Activated CD4-positive, alpha-beta T cell treated with anti-CD3 and anti-CD28 coated beads for 36 hours (primary cell): ENCODE results near the gene EPHB3. TPM values are rescaled to one million over a fixed set of nuclear protein-coding genes. Genes with fewer than 3 reads are reported as not detected.
A peak's percentile ranks its signal among the peaks of the same experiment; 100 is the strongest.

Experiments
- ATAC-seq: fragments of 200-7000 bp; cut with Tn5 transposase; one replicate; pipeline ENCODE4 v1.10.0; 2021; ENCODE audit warnings: mild to moderate bottlenecking, moderate library complexity
- CTCF ChIA-PET: fragments of 350-600 bp; sonication (Branson Sonifier 250); formaldehyde crosslinking; loops from one replicate; lab custom pipeline; 2021; ENCODE audit warnings: antibody characterized with exemption; lab: Charles Lee
- POLR2A ChIA-PET: fragments of 350-600 bp; sonication (Branson Sonifier 250); formaldehyde crosslinking; loops from one replicate; lab custom pipeline; 2021; ENCODE audit warnings: antibody characterized with exemption, inconsistent platforms; lab: Charles Lee
- DNase-seq: peaks from one replicate; pipeline ENCODE4 v3.0.0-alpha.2; 2020
- H3K27ac Mint-ChIP-seq: one replicate; pipeline ENCODE4 v1.8.0; 2021; ENCODE audit warnings: mixed read lengths
- H3K27me3 Mint-ChIP-seq: one replicate; pipeline ENCODE4 v1.8.0; 2021; ENCODE audit warnings: mixed read lengths
- H3K36me3 Mint-ChIP-seq: one replicate; pipeline ENCODE4 v1.8.0; 2021; ENCODE audit warnings: low read depth, mixed read lengths
- H3K4me1 Mint-ChIP-seq: one replicate; pipeline ENCODE4 v1.8.0; 2021; ENCODE audit warnings: mixed read lengths
- H3K4me3 Mint-ChIP-seq: one replicate; pipeline ENCODE4 v1.8.0; 2021; ENCODE audit warnings: mild to moderate bottlenecking, moderate library complexity, mixed read lengths
- H3K9me3 Mint-ChIP-seq: one replicate; pipeline ENCODE4 v1.8.0; 2021; ENCODE audit warnings: low read depth, mixed read lengths
- intact Hi-C, 2 experiments: fragments of 100-400 bp; cut with DNase I in 1 of 2; cut with micrococcal nuclease in 1 of 2; formaldehyde crosslinking; loops; one replicate each; pipeline versions ENCODE4 v1.14.2 to v1.15.1; 2022 to 2024; cut with DNase I, micrococcal nuclease
- total RNA-seq, 2 experiments: library from RNA; stranded (reverse); gene quantifications; one replicate each; pipeline ENCODE4 v1.2.3, GENCODE V29; 2021

The EPHB3 gene
- total RNA-seq, 2 experiments from 2014 or later = not detected

GRCh38 chr3:184564685-184565385 is 3.2 kb downstream of the EPHB3 start:
- Mint-ChIP-seq H3K27ac (no peak overlapping the region), H3K36me3 (no peaks in the 10 kb centered on the region), H3K9me3 (no peaks in the 10 kb centered on the region), H3K4me3 (no peak overlapping the region), H3K27me3 (peaks cover 39% of the 10 kb centered on the region), H3K4me1 (peaks cover 10% of the 10 kb centered on the region)
- intact Hi-C loops = no loop called here
- ATAC-seq = no peak
- CTCF ChIA-PET = interaction anchor here (0.6 to 0.8 kb wide), 2 partner anchors 34 to 196 kb away, joined by 3 to 4 read pairs; no protein-coding TSS in a partner anchor
- POLR2A ChIA-PET = no interaction called here
- no peak for DNase-seq

- ChIA-PET POLR2A (no interaction called here), CTCF (interaction anchor here (0.7 kb wide), 1 partner anchor 347 kb away, joined by 3 read pairs; no protein-coding TSS in a partner anchor)
- intact Hi-C loops = no loop called here
- Mint-ChIP-seq H3K36me3 (no peaks in the 10 kb centered on the region), H3K4me3 (no peak overlapping the region), H3K27me3 (peaks cover 39% of the 10 kb centered on the region), H3K27ac (no peak overlapping the region), H3K9me3 (no peaks in the 10 kb centered on the region), H3K4me1 (peaks cover 7% of the 10 kb centered on the region)
- ATAC-seq (no peak), DNase-seq (no peak)
Observed at GRCh38 chr3:184565421-184566211, 4.0 kb downstream of the EPHB3 start.

DNA sequence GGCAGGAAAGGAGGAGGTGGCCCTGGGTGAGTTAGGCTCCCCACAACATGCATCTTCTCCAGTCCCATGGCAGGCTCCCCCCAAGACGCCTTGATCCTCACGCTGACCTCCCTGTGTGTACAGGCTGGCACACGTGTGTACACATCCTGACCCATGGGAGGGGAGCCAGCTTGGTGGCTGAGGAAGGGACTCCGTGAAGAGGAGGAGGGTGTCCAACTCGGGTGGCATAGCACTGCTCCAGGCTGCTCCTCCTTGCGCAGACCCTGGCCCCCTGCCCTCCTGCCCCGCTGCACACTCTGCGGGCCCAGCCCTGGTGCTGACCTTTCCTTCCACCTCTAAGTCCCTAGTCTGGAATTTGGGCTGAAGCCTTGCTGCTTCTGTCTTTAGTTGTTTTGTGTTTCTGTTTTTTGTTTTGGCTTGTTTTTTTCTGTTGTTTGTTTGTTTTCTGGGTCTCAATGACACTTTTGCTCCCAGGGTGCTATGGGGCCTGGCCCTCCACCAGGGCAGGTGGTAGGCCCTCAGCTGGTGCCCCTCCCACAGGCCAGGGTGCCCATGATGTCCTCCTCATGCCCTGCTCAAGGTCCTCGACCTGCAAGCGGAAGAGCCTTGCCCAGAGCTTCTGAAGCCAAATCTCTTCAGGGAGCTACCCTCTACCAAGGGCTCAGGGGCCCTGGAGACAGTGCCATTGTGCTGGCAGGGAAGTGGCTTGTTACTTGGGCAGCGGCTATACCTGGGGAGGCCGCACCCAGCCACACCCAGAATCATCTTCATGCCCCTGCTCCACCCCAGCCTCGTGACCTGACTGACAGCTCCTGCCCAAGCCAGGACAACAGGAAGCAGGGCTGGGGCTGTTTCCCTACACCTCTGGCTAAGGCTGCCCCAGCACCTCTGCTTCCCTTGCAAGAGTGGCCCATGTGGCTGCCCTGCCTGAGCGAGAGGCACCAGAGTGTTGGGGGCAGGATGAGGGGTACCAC is 5.1 kb downstream of the EPHB3 start:
- POLR2A ChIA-PET = no interaction called here
- intact Hi-C loops = no loop called here
- no peak for ATAC-seq
- no peak overlapping the region for H3K4me3 Mint-ChIP-seq
- no peak overlapping the region for H3K27ac Mint-ChIP-seq
- H3K27me3 Mint-ChIP-seq = peaks cover 41% of the 10 kb centered on the region
- CTCF ChIA-PET = interaction anchor here (0.6 kb wide), 2 partner anchors 160 to 166 kb away, joined by 3 read pairs; no protein-coding TSS in a partner anchor
- H3K9me3 Mint-ChIP-seq = no peaks in the 10 kb centered on the region
- DNase-seq = no peak
- peaks cover 1% of the 10 kb centered on the region for H3K4me1 Mint-ChIP-seq
- no peaks in the 10 kb centered on the region for H3K36me3 Mint-ChIP-seq

GRCh38 chr3:184567946-184568559 is 6.5 kb downstream of the EPHB3 start:
- intact Hi-C loops = no loop called here
- peaks cover 1% of the 10 kb centered on the region for H3K4me1 Mint-ChIP-seq
- ChIA-PET POLR2A (no interaction called here), CTCF (no interaction called here)
- H3K27ac Mint-ChIP-seq = no peak overlapping the region
- DNase-seq (no peak), ATAC-seq (no peak)
- H3K4me3 Mint-ChIP-seq = peak overlapping the region; percentile 32
- no peaks in the 10 kb centered on the region for H3K36me3 Mint-ChIP-seq
- H3K9me3 Mint-ChIP-seq = no peaks in the 10 kb centered on the region
- H3K27me3 Mint-ChIP-seq = peaks cover 39% of the 10 kb centered on the region

DNA sequence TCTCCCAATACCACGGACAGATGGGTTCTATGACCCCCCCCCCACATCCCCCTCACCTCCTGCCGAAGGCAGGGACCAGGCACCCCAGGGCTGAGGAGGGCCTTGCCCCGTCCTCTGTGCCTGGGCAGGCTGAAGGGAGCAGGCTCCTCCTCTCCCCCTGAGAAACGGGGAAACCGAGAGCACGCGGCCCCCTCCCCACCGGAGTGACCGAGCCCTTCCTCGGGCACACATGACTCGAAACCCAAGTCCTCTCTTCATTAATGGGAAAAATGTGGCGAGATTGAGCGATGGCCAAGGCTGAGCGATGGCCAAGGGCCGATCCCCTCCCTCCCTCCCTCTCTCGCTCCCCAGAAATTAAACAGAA is 7.0 kb downstream of the EPHB3 start:
- H3K4me1 Mint-ChIP-seq = peaks cover 1% of the 10 kb centered on the region
- intact Hi-C loops = no loop called here
- ChIA-PET POLR2A (no interaction called here), CTCF (no interaction called here)
- ATAC-seq (no peak), DNase-seq (no peak)
- H3K27ac Mint-ChIP-seq = no peak overlapping the region
- H3K36me3 Mint-ChIP-seq = no peaks in the 10 kb centered on the region
- peak overlapping the region; percentile 35 for H3K4me3 Mint-ChIP-seq
- H3K9me3 Mint-ChIP-seq = no peaks in the 10 kb centered on the region
- peaks cover 34% of the 10 kb centered on the region for H3K27me3 Mint-ChIP-seq

DNA sequence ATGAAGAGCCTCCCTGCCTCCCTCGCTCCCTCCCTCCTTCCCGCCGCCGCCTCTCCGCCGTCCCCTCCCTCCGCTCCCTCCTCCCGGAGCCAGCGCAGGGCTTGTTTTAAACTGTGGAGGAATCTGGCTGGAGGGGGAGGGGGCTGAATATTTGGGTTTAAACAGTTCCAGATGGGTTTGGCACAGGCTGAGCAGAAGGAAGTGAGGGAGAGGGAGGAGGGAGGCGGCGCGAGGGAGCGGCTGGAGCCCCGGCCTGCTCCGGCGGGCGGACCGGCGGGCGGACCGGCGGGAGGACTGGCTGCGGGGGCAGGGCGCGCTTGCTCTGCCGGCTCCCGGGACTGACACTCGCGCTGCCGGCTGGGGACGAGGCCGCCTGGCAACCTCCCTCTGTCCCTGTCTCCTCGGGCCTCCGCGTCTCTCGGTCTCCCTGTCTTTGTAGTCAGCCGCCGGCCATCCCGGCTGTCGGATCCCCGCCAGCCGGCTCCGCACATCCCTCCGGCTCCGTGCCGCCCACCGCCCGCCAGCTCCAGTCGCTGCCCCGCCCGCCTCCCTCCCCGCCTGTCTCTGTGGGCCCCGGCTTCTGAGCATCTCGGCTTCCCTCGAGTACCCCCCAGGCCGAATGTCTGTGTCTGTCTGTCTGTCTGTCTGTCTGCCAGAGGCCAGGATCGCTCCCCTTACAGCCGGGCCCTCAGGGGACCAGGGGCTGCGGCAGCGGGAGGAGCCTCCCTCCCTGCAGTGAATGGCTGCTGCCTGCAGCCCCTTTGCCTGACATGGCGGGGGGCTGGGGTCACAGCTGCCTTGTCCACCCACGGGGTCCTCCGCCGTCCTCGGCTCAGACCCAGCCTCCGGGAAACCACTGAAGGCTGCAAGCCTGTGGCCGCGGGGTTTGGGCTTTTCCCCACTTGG is 7.6 kb downstream of the EPHB3 start:
- no peaks in the 10 kb centered on the region for H3K36me3 Mint-ChIP-seq
- CTCF ChIA-PET = no interaction called here
- DNase-seq = peak; percentile 45
- intact Hi-C loops = no loop called here
- no peak overlapping the region for H3K27ac Mint-ChIP-seq
- peaks cover 32% of the 10 kb centered on the region for H3K27me3 Mint-ChIP-seq
- H3K4me3 Mint-ChIP-seq = peak overlapping the region; percentile 35
- H3K4me1 Mint-ChIP-seq = peaks cover 1% of the 10 kb centered on the region
- POLR2A ChIA-PET = no interaction called here
- peak; percentile 37 for ATAC-seq
- no peaks in the 10 kb centered on the region for H3K9me3 Mint-ChIP-seq

GRCh38 chr3:184570035-184570434 is 8.4 kb downstream of the EPHB3 start:
- POLR2A ChIA-PET = no interaction called here
- CTCF ChIA-PET = interaction anchor here (0.7 kb wide), 2 partner anchors 9 to 206 kb away, joined by 3 read pairs; partner anchors contain the start of gene EPHB3
- DNase-seq (no peak), ATAC-seq (no peak)
- intact Hi-C loops = no loop called here
- Mint-ChIP-seq H3K27me3 (peaks cover 31% of the 10 kb centered on the region), H3K9me3 (no peaks in the 10 kb centered on the region), H3K36me3 (no peaks in the 10 kb centered on the region), H3K4me3 (no peak overlapping the region), H3K27ac (no peak overlapping the region), H3K4me1 (peaks cover 1% of the 10 kb centered on the region)

- intact Hi-C loops = no loop called here
- DNase-seq = no peak
Observed at GRCh38 chr3:184570489-184570888, 8.9 kb downstream of the EPHB3 start.

GRCh38 chr3:184571750-184572377 is 10.3 kb downstream of the EPHB3 start:
- Mint-ChIP-seq H3K27me3 (peaks cover 23% of the 10 kb centered on the region), H3K4me3 (no peak overlapping the region), H3K9me3 (no peaks in the 10 kb centered on the region), H3K27ac (no peak overlapping the region), H3K4me1 (no peaks in the 10 kb centered on the region), H3K36me3 (no peaks in the 10 kb centered on the region)
- ATAC-seq (no peak), DNase-seq (no peak)
- intact Hi-C loops = no loop called here
- ChIA-PET POLR2A (no interaction called here), CTCF (interaction anchor here (0.7 kb wide), 1 partner anchor 156 kb away, joined by 3 read pairs; no protein-coding TSS in a partner anchor)

More at GRCh38 chr3:184570489-184570888, 8.9 kb downstream of the EPHB3 start:
- no peaks in the 10 kb centered on the region for H3K36me3 Mint-ChIP-seq
- CTCF ChIA-PET = interaction anchor here (0.7 kb wide), 2 partner anchors 9 to 205 kb away, joined by 3 read pairs; partner anchors contain the start of gene EPHB3
- H3K9me3 Mint-ChIP-seq = no peaks in the 10 kb centered on the region
- peaks cover 29% of the 10 kb centered on the region for H3K27me3 Mint-ChIP-seq
- ATAC-seq = no peak
- H3K4me3 Mint-ChIP-seq = no peak overlapping the region
- POLR2A ChIA-PET = interaction anchor here (0.6 kb wide), 1 partner anchor 100 kb away, joined by 3 read pairs; no protein-coding TSS in a partner anchor
- H3K4me1 Mint-ChIP-seq = peaks cover 1% of the 10 kb centered on the region
- no peak overlapping the region for H3K27ac Mint-ChIP-seq
